ENCODE measurements around the gene ST6GAL1. TPM values are rescaled to one million over a fixed set of nuclear protein-coding genes. Genes with fewer than 3 reads are reported as not detected.
"Not testable (repeated sequence)": the region's sequence is repeated elsewhere in the genome, so short reads cannot be mapped to it uniquely, and the experiment has no call there.

ST6GAL1 gene
- total and polyA plus RNA-seq, 9 donors = 9.4 to 17.3 (median 13.0) TPM

GRCh38 chr3:187005827-187006481, 75.6 kb downstream of the ST6GAL1 start:
- no peak overlapping the region for H3K27ac ChIP-seq (ENCODE audit: low read length)
- H3K36me3 ChIP-seq (ENCODE audit: control insufficient read depth, insufficient read depth, low read length) = no peaks in the 10 kb centered on the region
- no peaks in the 10 kb centered on the region for H3K4me1 ChIP-seq (ENCODE audit: control insufficient read depth, insufficient read depth, low read length)
- no peak overlapping the region for H3K4me3 ChIP-seq (ENCODE audit: low read length)
- DNase-seq = no peak
- H3K9me3 ChIP-seq (replicated peaks; ENCODE audit: control insufficient read depth, low read depth, low read length) = no peaks in the 10 kb centered on the region
- WGBS (ENCODE audit: insufficient coverage) = 90% methylated on average over 3 of the region's 3 CpGs
- no peaks in the 10 kb centered on the region for H3K27me3 ChIP-seq (ENCODE audit: control insufficient read depth, insufficient read depth, low read length)

- Histone ChIP-seq H3K27me3 (ENCODE audit: control insufficient read depth, insufficient read depth, low read length) (no peaks in the 10 kb centered on the region), H3K36me3 (ENCODE audit: control insufficient read depth, insufficient read depth, low read length) (no peaks in the 10 kb centered on the region), H3K9me3 (replicated peaks; ENCODE audit: control insufficient read depth, low read depth, low read length) (no peaks in the 10 kb centered on the region), H3K27ac (ENCODE audit: low read length) (no peak overlapping the region), H3K4me1 (ENCODE audit: control insufficient read depth, insufficient read depth, low read length) (no peaks in the 10 kb centered on the region), H3K4me3 (ENCODE audit: low read length) (no peak overlapping the region)
- no peak for DNase-seq
- WGBS (ENCODE audit: insufficient coverage) = 100% methylated on average over 1 of the region's 2 CpGs
Observed at GRCh38 chr3:187006864-187007630, 76.7 kb downstream of the ST6GAL1 start.

GRCh38 chr3:187010382-187010781, 80.1 kb downstream of the ST6GAL1 start:
- not testable (repeated sequence) for DNase-seq; H3K27ac ChIP-seq (ENCODE audit: low read length); H3K27me3 ChIP-seq (ENCODE audit: control insufficient read depth, insufficient read depth, low read length); H3K4me3 ChIP-seq (ENCODE audit: low read length); H3K4me1 ChIP-seq (ENCODE audit: control insufficient read depth, insufficient read depth, low read length); H3K9me3 ChIP-seq (replicated peaks; ENCODE audit: control insufficient read depth, low read depth, low read length); H3K36me3 ChIP-seq (ENCODE audit: control insufficient read depth, insufficient read depth, low read length)
- no CpG with 5 or more reads among the region's 3 CpGs for WGBS (ENCODE audit: insufficient coverage)

GRCh38 chr3:187011915-187012314, 81.6 kb downstream of the ST6GAL1 start:
- Histone ChIP-seq H3K27ac (ENCODE audit: low read length) (peak overlapping the region; percentile 57), H3K4me1 (ENCODE audit: control insufficient read depth, insufficient read depth, low read length) (peaks cover 6% of the 10 kb centered on the region), H3K36me3 (ENCODE audit: control insufficient read depth, insufficient read depth, low read length) (no peaks in the 10 kb centered on the region), H3K27me3 (ENCODE audit: control insufficient read depth, insufficient read depth, low read length) (no peaks in the 10 kb centered on the region), H3K9me3 (replicated peaks; ENCODE audit: control insufficient read depth, low read depth, low read length) (no peaks in the 10 kb centered on the region), H3K4me3 (ENCODE audit: low read length) (no peak overlapping the region)
- DNase-seq = peak; percentile 34
- 70% methylated on average over 7 of the region's 7 CpGs for WGBS (ENCODE audit: insufficient coverage)

GRCh38 chr3:187012609-187013051, 82.3 kb downstream of the ST6GAL1 start:
- peak; percentile 37 for DNase-seq
- no peaks in the 10 kb centered on the region for H3K27me3 ChIP-seq (ENCODE audit: control insufficient read depth, insufficient read depth, low read length)
- H3K9me3 ChIP-seq (replicated peaks; ENCODE audit: control insufficient read depth, low read depth, low read length) = no peaks in the 10 kb centered on the region
- peaks cover 6% of the 10 kb centered on the region for H3K4me1 ChIP-seq (ENCODE audit: control insufficient read depth, insufficient read depth, low read length)
- WGBS (ENCODE audit: insufficient coverage) = 58% methylated on average over 4 of the region's 7 CpGs
- no peaks in the 10 kb centered on the region for H3K36me3 ChIP-seq (ENCODE audit: control insufficient read depth, insufficient read depth, low read length)
- no peak overlapping the region for H3K4me3 ChIP-seq (ENCODE audit: low read length)
- peak overlapping the region; percentile 57 for H3K27ac ChIP-seq (ENCODE audit: low read length)

GRCh38 chr3:187013159-187013716, 82.9 kb downstream of the ST6GAL1 start:
- H3K4me1 ChIP-seq (ENCODE audit: control insufficient read depth, insufficient read depth, low read length) = peaks cover 6% of the 10 kb centered on the region
- H3K27ac ChIP-seq (ENCODE audit: low read length) = no peak overlapping the region
- H3K9me3 ChIP-seq (replicated peaks; ENCODE audit: control insufficient read depth, low read depth, low read length) = no peaks in the 10 kb centered on the region
- peak; percentile 14 for DNase-seq
- no peaks in the 10 kb centered on the region for H3K36me3 ChIP-seq (ENCODE audit: control insufficient read depth, insufficient read depth, low read length)
- WGBS (ENCODE audit: insufficient coverage) = no CpG with 5 or more reads among the region's 4 CpGs
- no peaks in the 10 kb centered on the region for H3K27me3 ChIP-seq (ENCODE audit: control insufficient read depth, insufficient read depth, low read length)
- H3K4me3 ChIP-seq (ENCODE audit: low read length) = no peak overlapping the region

GRCh38 chr3:187014417-187014864, 84.1 kb downstream of the ST6GAL1 start:
- peaks cover 6% of the 10 kb centered on the region for H3K4me1 ChIP-seq (ENCODE audit: control insufficient read depth, insufficient read depth, low read length)
- no CpG with 5 or more reads among the region's 2 CpGs for WGBS (ENCODE audit: insufficient coverage)

GRCh38 chr3:187015903-187016638, 85.7 kb downstream of the ST6GAL1 start:
- DNase-seq = no peak
- Histone ChIP-seq H3K36me3 (ENCODE audit: control insufficient read depth, insufficient read depth, low read length) (no peaks in the 10 kb centered on the region), H3K9me3 (replicated peaks; ENCODE audit: control insufficient read depth, low read depth, low read length) (no peaks in the 10 kb centered on the region), H3K4me3 (ENCODE audit: low read length) (no peak overlapping the region), H3K27me3 (ENCODE audit: control insufficient read depth, insufficient read depth, low read length) (no peaks in the 10 kb centered on the region), H3K27ac (ENCODE audit: low read length) (no peak overlapping the region), H3K4me1 (ENCODE audit: control insufficient read depth, insufficient read depth, low read length) (peaks cover 6% of the 10 kb centered on the region)
- 86% methylated on average over 7 of the region's 14 CpGs for WGBS (ENCODE audit: insufficient coverage)

More at GRCh38 chr3:187014417-187014864, 84.1 kb downstream of the ST6GAL1 start:
- no peak overlapping the region for H3K4me3 ChIP-seq (ENCODE audit: low read length)
- no peaks in the 10 kb centered on the region for H3K9me3 ChIP-seq (replicated peaks; ENCODE audit: control insufficient read depth, low read depth, low read length)
- H3K27me3 ChIP-seq (ENCODE audit: control insufficient read depth, insufficient read depth, low read length) = no peaks in the 10 kb centered on the region
- no peaks in the 10 kb centered on the region for H3K36me3 ChIP-seq (ENCODE audit: control insufficient read depth, insufficient read depth, low read length)
- DNase-seq = no peak
- no peak overlapping the region for H3K27ac ChIP-seq (ENCODE audit: low read length)

GRCh38 chr3:187016639-187017345, 86.5 kb downstream of the ST6GAL1 start:
- Histone ChIP-seq H3K36me3 (ENCODE audit: control insufficient read depth, insufficient read depth, low read length) (no peaks in the 10 kb centered on the region), H3K4me1 (ENCODE audit: control insufficient read depth, insufficient read depth, low read length) (peaks cover 6% of the 10 kb centered on the region), H3K9me3 (replicated peaks; ENCODE audit: control insufficient read depth, low read depth, low read length) (no peaks in the 10 kb centered on the region), H3K4me3 (ENCODE audit: low read length) (no peak overlapping the region), H3K27me3 (ENCODE audit: control insufficient read depth, insufficient read depth, low read length) (no peaks in the 10 kb centered on the region), H3K27ac (ENCODE audit: low read length) (no peak overlapping the region)
- DNase-seq = no peak
- WGBS (ENCODE audit: insufficient coverage) = 89% methylated on average over 3 of the region's 4 CpGs

Data from muscle of leg (tissue), 11 donors.